GM18909 (cell line): ENCODE results near the gene GJC2.
"Not testable (repeated sequence)": the region's sequence is repeated elsewhere in the genome, so short reads cannot be mapped to it uniquely, and the experiment has no call there.

ENCODE experiments used
- ATAC-seq: cut with Tn5 transposase; IDR thresholded peaks from one replicate; pipeline ENCODE4 v1.9.1; 2021; ENCODE audit warnings: mild to moderate bottlenecking; ENCODE audit not compliant: unreplicated experiment, poor library complexity

Gene GJC2

GRCh38 chr1:228170666-228171065 lies 20.9 kb downstream of the GJC2 start:
- no peak for ATAC-seq

- ATAC-seq = no peak
Observed at GRCh38 chr1:228171221-228171891, 21.6 kb downstream of the GJC2 start.

DNA sequence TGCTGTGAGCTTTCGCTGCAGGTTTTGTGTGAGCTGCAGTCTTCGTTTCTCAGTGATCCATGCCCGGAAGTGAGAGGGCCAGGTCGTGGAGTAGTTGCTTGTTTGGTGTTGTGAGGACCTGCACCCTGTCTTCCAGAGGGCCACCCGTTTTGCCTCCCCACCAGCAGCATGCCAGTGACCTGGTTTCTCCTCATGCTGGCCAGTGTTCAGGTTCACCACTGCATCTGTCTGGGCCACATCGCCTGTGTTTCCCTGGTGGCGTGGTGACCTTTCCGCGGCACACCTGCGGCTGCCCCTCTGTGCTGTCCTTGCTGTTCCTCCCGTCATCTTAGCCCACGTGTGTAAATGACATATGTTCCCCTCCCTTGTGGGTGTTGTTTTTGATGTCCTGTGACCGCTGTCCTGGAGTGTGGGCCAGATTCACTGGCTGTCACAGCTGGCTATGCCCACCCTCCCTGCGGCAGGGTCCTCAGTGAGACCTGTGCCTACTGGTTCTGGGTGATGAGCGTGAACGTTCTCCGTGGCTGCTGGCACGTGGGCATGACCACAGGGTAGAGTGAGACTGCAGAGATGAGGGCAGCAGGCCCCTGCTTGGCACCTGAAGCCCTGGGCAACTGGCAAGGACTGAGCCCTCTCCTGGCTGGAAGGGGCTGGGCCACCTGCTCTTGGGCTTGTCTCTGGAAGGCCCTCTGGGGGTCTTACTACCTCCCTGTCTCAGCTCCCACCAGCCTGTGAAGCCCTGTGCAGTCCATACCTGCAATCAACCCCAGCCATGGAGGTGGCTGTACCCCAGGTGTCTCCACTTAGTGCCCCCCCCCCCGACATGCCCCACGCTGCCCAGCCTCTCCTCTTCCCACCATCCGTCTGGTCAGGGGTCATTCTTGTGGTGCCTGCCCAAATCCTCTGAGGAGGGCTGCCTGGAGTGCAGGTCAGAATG lies 23.1 kb downstream of the GJC2 start:
- ATAC-seq = no peak

- not testable (repeated sequence) for ATAC-seq
Observed at GRCh38 chr1:228173528-228174481, 24.1 kb downstream of the GJC2 start.

DNA sequence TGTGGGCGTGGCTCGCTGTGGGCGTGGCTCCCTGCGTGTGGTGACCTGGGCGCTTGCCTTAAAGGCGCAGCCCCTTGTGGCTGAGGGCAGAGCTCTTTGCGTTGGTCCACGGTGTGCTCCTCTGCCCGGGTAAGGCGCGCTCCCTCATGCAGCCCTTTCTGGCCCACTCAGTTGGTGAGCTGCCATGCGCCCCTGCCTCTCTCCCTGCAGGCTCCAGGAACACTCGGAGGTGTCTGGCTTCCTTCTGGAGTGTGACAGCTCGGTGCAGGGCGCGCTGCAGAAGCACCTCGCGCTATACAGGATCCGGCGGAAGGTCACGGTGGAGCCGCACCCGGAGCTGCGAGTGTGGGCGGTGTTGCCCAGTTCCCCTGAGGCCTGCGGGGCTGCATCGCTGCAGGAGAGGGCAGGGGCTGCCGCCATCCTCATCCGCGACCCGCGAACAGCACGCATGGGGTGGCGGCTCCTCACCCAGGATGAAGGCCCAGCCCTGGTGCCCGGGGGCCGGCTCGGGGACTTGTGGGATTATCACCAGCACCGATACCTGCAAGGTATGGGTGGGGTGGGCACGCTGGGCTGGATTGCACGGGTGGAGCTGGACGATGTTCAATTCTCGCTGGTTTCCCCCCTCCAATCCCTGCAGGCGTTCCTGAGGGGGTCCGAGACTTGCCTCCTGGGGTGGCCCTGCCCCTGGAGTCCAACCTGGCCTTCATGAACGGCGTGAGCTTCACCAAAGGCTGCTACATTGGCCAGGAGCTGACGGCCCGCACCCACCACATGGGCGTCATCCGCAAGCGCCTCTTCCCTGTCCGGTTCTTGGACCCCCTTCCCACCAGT lies 25.0 kb downstream of the GJC2 start:
- ATAC-seq = no peak

DNA sequence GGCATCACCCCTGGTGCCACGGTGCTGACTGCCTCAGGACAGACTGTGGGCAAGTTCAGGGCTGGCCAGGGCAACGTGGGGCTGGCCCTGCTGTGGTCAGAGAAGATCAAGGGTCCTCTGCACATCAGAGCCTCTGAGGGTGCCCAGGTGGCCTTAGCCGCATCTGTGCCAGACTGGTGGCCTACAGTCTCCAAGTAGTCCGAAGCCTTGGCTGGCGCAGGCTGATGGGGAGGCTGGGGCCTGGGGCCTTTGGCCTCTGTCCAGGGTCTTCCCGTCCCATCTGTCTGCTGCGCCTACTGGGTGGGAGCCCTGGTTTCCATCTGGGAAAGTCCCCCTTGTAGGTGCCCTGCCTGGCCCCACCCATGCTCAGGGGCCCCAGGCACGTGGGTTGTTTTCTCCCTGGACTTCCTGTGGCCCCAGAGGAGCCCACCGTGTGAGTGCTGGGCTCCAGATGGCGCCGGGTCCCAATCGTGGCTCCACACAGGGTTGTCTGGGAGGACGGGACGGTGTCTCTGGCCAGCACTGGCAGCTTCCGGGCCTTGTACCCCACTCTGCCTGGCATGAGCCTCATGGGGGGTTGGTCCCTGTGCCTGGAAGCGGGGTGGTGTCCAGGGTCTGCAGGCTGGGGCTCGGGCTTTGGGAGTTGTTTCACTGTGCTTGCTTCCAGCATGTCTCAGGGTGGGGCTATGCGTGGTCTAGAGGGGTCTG lies 25.7 kb downstream of the GJC2 start:
- ATAC-seq = no peak

DNA sequence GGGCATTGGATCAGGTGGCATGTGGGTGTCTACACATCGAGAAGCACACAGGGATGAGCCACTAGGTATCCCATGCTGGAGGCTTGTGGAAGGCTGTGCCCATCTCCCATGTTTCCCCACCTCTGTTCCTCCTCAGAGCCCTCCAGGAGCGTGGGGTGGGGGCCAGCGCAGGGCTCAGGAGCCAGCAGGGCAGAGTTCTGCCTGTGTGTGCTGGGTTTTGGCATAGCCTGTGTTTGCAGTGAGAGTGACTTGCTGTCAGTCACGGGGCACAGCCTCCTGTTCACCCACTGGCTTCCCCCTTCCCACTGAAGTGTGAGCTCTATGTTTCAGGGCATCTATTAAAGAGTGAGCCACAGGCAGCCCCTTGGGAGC lies 26.3 kb downstream of the GJC2 start:
- ATAC-seq = no peak

- ATAC-seq = no peak
Observed at GRCh38 chr1:228176461-228177182, 26.9 kb downstream of the GJC2 start.

DNA sequence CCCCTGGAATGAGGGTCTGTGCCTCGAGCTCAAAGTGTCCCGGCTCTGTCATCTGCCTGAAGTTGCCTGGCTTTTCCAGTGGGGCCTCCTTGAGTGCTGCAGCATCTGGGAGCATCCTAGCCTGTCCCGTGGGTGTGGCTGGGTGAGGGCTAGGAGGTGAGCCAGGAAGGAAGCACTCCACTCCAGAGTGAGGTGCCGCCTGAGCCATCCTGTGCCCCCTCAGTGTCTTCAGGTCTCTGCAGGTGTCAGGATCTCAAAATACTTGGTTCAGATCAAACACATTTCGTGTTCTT lies 27.4 kb downstream of the GJC2 start:
- ATAC-seq = no peak

DNA sequence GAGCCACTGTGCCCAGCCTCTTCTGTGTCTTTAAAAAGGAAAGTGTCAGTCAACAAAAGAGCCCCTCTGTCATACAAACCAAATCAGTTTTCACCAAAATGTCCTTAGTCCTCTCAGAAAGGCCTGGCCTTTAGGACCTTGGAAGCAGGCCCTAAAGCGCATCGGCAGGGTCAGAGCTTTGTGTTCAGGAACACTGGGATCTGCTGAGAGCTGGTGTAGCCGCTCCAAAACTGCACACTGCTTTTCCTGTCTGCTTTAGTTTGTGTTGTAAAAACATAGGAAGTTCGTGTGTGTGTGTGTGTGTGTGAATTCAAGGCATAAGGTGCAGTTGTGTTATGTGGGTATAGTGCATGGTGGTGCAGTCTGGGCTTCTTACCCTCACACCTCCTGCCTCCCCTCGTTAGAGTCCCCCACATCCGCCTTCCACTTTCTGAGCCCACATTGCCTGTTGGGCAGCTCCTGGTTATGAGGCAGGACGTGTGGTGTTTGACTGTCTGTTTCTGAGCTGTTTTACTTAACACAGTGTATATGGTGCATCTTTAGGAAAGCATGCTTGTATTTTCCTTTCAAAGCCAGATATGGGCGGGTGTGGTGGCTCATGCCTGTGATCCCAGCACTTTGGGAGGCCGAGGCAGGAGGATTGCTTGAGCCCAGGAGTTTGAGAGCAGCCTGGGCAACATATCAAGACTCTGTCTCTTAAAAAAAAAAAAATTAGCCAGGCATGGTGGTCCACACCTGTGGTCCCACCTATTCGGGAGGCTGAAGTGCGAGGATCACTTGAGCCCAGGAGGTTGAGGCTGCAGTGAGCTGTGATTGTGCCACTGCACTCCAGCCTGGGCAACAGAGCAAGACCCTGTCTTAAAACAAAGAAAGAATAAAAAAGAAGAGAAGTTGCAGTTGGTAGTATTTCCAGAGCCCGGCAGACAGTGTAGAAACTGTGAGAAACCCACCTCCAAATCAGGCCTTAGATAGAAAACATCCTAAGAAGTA lies 28.3 kb downstream of the GJC2 start:
- ATAC-seq = no peak

DNA sequence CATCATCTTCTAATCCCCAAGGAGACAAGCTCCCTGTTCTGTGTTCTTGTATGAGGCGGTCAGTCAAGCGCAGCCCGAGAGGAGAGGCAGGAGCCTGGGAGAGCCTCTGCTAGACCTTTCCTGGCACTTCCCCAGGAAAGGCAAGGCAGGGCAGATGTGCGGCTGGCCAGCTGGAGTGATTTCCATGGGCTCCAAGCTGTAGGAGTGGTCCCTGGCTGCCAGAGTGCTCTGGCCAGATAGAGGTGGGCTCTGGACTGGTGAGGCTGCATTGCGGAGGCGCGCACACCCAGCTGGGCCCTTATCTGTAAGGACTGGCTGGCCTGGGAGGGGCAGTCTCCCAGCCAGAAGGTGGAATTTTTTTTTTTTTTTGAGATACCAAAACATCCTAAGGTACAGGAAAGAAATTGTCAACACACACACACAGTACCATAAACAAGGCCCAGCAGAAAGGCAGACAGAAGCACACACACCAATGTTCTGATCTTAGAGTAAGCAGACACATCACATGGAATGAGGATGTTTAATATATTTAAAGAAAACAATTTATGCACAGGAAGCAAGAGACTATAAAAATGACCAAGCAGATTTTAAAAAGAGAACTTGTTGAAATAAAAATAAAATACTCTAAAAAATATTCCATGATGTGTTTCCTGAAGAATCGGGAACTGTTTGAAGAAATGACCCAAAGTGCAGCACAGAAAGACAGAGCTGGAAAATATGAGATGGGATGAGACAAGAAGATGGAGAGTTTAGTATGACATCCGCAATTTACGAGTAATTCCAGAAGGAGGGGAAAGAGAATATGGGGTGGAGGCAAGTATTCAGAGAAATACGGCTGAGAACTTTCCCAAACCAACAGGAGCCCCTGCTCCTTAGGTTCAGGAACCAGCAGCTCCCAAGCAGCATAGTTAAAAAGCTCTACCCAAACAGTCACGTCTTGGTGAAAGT lies 29.3 kb downstream of the GJC2 start:
- no peak for ATAC-seq

GRCh38 chr1:228180271-228180958 lies 30.7 kb downstream of the GJC2 start:
- ATAC-seq = no peak

GRCh38 chr1:228180959-228181644 lies 31.4 kb downstream of the GJC2 start:
- ATAC-seq = no peak

DNA sequence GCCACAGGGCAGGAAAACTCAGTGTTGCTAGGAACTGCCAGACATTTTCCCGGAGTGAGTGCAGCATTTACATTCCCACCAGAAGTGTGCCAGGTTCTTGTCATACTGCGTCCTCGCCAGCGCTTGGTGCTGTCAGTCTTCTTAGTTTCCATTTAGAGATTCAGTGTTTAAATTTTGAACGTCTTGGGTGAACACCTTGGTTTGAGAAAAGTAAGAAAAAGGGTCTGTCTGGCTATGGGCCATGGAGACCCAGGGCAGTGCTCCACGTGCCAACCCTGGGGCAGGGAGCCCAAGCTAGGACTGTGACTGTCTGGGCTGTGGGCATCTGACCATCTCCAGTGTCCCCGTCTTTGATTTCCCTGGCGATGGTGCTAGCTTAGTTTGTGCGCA lies 31.9 kb downstream of the GJC2 start:
- ATAC-seq = no peak

DNA sequence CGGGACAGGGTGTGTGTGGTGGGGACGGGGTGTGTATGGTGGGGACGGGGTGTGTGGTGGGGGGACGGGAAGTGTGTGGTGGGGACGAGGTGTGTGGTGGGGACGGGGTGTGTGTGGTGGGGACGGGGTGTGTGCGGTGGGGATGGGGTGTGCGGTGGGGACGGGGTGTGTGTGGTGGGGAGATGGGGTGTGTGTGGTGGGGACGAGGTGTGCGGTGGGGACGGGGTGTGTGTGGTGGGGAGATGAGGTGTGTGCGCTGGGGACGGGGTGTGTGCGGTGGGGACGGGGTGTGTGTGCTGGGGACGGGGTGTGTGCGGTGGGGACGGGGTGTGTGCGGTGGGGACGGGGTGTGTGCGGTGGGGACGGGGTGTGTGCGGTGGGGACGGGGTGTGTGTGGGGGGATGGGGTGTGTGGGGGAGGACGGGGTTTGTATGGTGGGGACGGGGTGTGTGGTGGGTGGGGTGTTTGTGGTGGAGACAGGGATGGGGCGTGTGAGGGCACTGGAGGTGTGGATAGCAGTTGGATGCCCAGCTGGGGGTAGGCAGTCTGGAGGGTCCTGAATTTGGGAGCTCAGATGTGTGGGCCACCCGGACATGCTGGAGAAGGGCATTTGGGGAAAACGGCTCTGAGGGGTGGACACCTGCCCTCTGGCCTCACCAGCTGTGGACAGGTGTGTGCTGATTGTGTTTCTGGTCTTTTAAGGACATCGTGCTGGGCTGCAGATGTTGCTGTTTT lies 32.7 kb downstream of the GJC2 start:
- ATAC-seq = no peak
